Measurements from ENCODE around the gene MRPL38. TPM values are rescaled to one million over a fixed set of nuclear protein-coding genes. Genes with fewer than 3 reads are reported as not detected.

MRPL38 gene
- total RNA-seq, 1 experiment from 2014 or later, result 219 TPM

GRCh38 chr17:75925912-75926311 lies 21.2 kb upstream of the MRPL38 start:
- CTCF ChIA-PET, result interaction anchor here (0.9 to 1.0 kb wide), 2 partner anchors 21 to 64 kb away, joined by 3 to 4 read pairs; partner anchors contain the start of gene MRPL38
- H3K79me2 ChIP-seq (ENCODE audit: insufficient read depth, low read length), result no peaks in the 10 kb centered on the region
- RAD21 ChIA-PET (ENCODE audit: low non-redundant PET in 1 of 2, low total read pairs in 2 of 2, uncharacterized antibody in 2 of 2, unreplicated experiment in 2 of 2), result no interaction called here

More at GRCh38 chr17:75925912-75926311, 21.2 kb upstream of the MRPL38 start:
- POLR2A ChIA-PET, result no interaction called here
- Histone ChIP-seq H3K4me3 (replicated peaks in 1 of 2; ENCODE audit: low read depth in 1 of 2, low read length in 2 of 2) (no peak overlapping the region), H3K9ac (ENCODE audit: low read length) (no peak overlapping the region), H3K27me3 (ENCODE audit: insufficient read depth, low read length) (no peaks in the 10 kb centered on the region), H3K4me2 (ENCODE audit: low read length) (no peak overlapping the region), H2AFZ (ENCODE audit: low read depth, low read length, poor library complexity, severe bottlenecking) (no peak overlapping the region), H3K27ac (ENCODE audit: low read depth, low read length) (no peak overlapping the region), H4K20me1 (ENCODE audit: insufficient read depth) (no peaks in the 10 kb centered on the region), H3K9me2 (ENCODE audit: insufficient read depth) (no peaks in the 10 kb centered on the region), H3K4me1 (ENCODE audit: control insufficient read depth in 1 of 2, insufficient read depth in 2 of 2, low read length in 2 of 2) (peaks cover 0 to 8% of the 10 kb centered on the region in 2 experiments; a peak in 2 of 4 replicates), H3K36me3 (ENCODE audit: control insufficient read depth in 1 of 2, insufficient read depth in 2 of 2, low read length in 2 of 2) (no peaks in the 10 kb centered on the region), H3K9me3 (ENCODE audit: control insufficient read depth in 1 of 2, insufficient read depth in 1 of 2, low read depth in 1 of 2, low read length in 2 of 2) (no peaks in the 10 kb centered on the region)
- no TSS peak for BruUV-seq (replicated peaks)
- TF ChIP-seq YY1 (IDR thresholded peaks at IDR 0.05; ENCODE audit: extremely low read depth, insufficient replicate concordance, low read depth, low read length) (no peak), TCF7L2 (IDR thresholded peaks at IDR 0.05; ENCODE audit: borderline replicate concordance, extremely low read depth, insufficient read depth, insufficient read length) (no peak), RAD21 (IDR thresholded peaks at IDR 0.05; ENCODE audit: low read depth) (no peak), FOSL1 (IDR thresholded peaks at IDR 0.05; ENCODE audit: low read depth) (no peak), ZNF274 (IDR thresholded peaks at IDR 0.05; ENCODE audit: low read depth, low read length) (no peak), SP1 (IDR thresholded peaks at IDR 0.05; ENCODE audit: low read depth) (no peak), CEBPB (IDR thresholded peaks at IDR 0.05; ENCODE audit: low read depth) (no peak), SIN3A (IDR thresholded peaks at IDR 0.05; ENCODE audit: low read depth) (no peak), CBX3 (IDR thresholded peaks at IDR 0.05; ENCODE audit: low read depth) (no peak), EGR1 (IDR thresholded peaks at IDR 0.05; ENCODE audit: low read depth) (no peak), ATF3 (IDR thresholded peaks at IDR 0.05) (no peak), POLR2AphosphoS5 (IDR thresholded peaks at IDR 0.05; ENCODE audit: low read depth, low read length) (no peak), SRF (IDR thresholded peaks at IDR 0.05; ENCODE audit: low read depth) (no peak), CTCF (IDR thresholded peaks at IDR 0.05 in 2 of 3, conservative IDR thresholded peaks at IDR 0.05 in 1 of 3; ENCODE audit: borderline replicate concordance in 1 of 3, insufficient read depth in 1 of 3, low read depth in 2 of 3, low read length in 2 of 3) (no peak), JUND (IDR thresholded peaks at IDR 0.05) (no peak), MAX (IDR thresholded peaks at IDR 0.05) (no peak), ZBTB33 (IDR thresholded peaks at IDR 0.05; ENCODE audit: extremely low read depth, insufficient replicate concordance, low read length) (no peak), ELF1 (IDR thresholded peaks at IDR 0.05; ENCODE audit: borderline replicate concordance, low read depth) (no peak), POLR2A (IDR thresholded peaks at IDR 0.05; ENCODE audit: borderline replicate concordance, extremely low read depth, insufficient read depth, insufficient read length) (no peak)
- DNase-seq (ENCODE audit: low read depth, low spot score), result no peak
- intact Hi-C loops (cut with micrococcal nuclease), result no loop called here
- ATAC-seq, result no peak
